ENCODE data around the gene TSPAN31.
A peak's percentile ranks its signal among the peaks of the same experiment; 100 is the strongest.
"Not testable (repeated sequence)": the region's sequence is repeated elsewhere in the genome, so short reads cannot be mapped to it uniquely, and the experiment has no call there.

Gene TSPAN31

GRCh38 chr12:57769594-57769993 is 24.8 kb downstream of the TSPAN31 start:
- DNase-seq: no peak

GRCh38 chr12:57770734-57771133 is 25.9 kb downstream of the TSPAN31 start:
- DNase-seq: no peak

- DNase-seq: peak; percentile 93
Measured at GRCh38 chr12:57771236-57771872, 26.5 kb downstream of the TSPAN31 start.

GRCh38 chr12:57771873-57772428 is 27.1 kb downstream of the TSPAN31 start, which contains the start of gene METTL1:
METTL1 (minus strand) TSS chr12:57772105; CDS start chr12:57772083, 22 bp downstream.
- peak; percentile 98 for DNase-seq

- DNase-seq: peak; percentile 60
Measured at GRCh38 chr12:57772429-57773322, 27.8 kb downstream of the TSPAN31 start, which contains the start of gene EEF1AKMT3. EEF1AKMT3 (plus strand) TSS chr12:57772614; CDS start chr12:57772725, 111 bp downstream.

DNA sequence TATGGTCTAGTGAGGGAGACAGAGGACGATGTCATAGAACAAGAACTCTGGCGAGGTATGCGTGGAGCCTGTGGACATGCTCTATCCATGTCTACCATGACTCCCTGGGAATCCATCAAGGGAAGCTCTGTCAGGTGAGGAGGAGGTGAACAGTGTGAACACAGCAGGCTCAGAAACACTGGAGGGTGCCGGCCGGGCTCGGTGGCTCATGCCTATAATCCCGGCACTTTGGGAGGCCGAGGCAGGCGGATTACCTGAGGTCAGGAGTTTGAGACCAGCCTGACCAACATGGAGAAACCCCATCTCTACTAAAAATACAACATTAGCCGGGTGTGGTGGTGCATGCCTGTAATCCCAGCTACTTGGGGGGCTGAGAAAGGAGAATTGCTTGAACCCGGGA is 29.8 kb downstream of the TSPAN31 start:
- DNase-seq: not testable (repeated sequence)

DNA sequence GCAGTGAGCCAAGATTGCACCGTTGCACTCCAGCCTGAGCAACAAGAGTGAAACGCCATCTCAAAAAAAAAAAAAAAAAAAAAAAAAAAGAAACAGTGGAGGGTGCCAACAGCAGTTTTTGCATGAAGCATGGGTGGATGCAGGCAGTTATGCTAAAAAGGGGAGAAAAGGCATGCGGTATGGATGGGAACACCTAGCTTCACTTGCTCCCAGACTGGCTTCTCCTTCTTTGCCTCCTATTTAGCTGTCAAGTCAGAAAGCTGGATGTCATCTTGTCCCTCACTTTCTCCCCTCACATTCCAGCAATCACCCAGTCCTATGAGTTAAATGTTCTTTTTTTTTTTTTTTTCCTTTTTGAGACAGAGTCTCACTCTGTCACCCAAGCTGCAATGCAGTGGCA is 30.2 kb downstream of the TSPAN31 start:
- DNase-seq: no peak

GRCh38 chr12:57775563-57776246 is 30.9 kb downstream of the TSPAN31 start:
- no peak for DNase-seq

DNA sequence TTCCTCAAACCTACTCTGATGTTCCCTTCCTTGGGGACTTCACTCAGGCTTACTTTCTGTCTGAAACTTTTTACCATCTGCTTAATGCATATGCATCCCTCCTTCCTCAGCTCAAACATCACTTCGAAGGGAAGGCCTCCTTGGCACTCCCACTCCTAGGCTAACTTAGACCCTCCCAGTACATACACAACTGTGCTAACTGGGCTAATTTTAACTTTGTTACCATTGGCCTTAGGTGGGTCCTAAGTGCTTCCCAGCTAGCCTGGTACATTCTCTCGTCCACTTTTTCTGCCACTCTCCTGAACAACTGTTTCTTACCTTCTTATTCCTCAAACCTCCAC is 31.4 kb downstream of the TSPAN31 start:
- DNase-seq: no peak

- DNase-seq: no peak
Measured at GRCh38 chr12:57777367-57777766, 32.5 kb downstream of the TSPAN31 start.

GRCh38 chr12:57777911-57778310 is 33.1 kb downstream of the TSPAN31 start:
- no peak for DNase-seq

DNA sequence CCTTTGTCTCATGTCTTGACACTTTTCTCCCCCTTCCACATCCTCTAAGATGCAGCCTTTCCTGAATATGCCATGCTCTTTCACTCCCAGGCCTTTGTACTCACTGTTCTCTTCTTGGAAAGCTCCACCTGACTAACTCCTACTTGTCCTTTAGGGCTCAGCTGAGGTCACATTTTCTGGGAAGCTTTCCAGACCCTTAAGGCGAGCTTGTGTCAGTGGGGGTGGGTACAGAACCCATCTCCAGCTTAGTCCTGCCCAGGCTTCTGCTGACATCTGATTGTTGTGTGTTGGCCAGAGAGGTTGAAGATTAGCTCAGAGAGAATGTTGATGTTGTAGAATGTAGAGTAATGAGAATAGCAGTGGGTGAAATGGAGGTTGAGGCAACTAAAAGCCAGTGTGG is 34.9 kb downstream of the TSPAN31 start:
- DNase-seq: no peak

GRCh38 chr12:57780284-57780897 is 35.6 kb downstream of the TSPAN31 start:
- DNase-seq: no peak

GRCh38 chr12:57781244-57781643 is 36.4 kb downstream of the TSPAN31 start:
- DNase-seq: no peak

- no peak for DNase-seq
Measured at GRCh38 chr12:57781801-57782200, 37.0 kb downstream of the TSPAN31 start.

GRCh38 chr12:57782243-57782607 is 37.4 kb downstream of the TSPAN31 start:
- DNase-seq: no peak

- peak; percentile 94 for DNase-seq
Measured at GRCh38 chr12:57782608-57783465, 38.0 kb downstream of the TSPAN31 start, which contains the start of gene TSFM. TSFM (plus strand) TSS chr12:57782787; CDS start chr12:57782802, 15 bp downstream.

GRCh38 chr12:57783466-57783801 is 38.6 kb downstream of the TSPAN31 start:
- DNase-seq: no peak

DNA sequence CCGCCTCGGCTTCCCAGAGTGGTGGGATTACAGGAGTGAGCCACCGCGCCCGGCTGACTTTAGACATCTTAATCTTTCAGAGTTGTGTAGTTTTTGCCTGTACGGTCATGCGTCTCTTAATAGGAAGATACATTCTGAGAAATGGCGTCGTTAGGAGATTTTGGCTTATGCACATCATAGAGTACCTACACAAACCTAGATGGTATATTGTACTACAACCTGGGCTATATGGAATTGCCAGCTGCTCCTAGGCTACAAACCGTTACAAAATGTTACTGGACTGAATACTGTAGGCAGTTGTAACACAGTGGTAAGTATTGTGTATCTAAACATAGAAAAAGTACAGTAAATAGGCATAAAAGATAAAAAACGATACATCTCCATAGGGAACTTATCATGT is 39.0 kb downstream of the TSPAN31 start:
- no peak for DNase-seq

DNA sequence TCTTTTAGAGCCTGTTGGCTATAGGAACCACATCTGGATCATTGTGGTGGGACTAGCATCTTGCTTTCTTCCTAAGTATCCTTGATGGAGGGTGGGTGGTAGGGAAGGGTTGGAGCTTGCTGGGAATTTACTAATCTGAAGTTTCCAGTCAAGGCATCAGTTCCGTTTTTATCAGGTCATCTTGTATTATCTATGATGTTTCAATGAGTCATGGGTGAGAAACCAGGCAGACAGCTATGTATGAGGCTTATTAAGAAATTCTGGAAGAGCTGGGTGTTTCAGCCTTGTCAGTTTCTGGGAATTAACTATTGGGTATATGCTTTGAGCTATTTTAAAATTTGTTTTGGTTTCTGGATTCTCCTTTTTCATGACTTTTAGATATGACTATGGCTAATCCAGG is 49.1 kb downstream of the TSPAN31 start:
- DNase-seq: peak; percentile 72

DNA sequence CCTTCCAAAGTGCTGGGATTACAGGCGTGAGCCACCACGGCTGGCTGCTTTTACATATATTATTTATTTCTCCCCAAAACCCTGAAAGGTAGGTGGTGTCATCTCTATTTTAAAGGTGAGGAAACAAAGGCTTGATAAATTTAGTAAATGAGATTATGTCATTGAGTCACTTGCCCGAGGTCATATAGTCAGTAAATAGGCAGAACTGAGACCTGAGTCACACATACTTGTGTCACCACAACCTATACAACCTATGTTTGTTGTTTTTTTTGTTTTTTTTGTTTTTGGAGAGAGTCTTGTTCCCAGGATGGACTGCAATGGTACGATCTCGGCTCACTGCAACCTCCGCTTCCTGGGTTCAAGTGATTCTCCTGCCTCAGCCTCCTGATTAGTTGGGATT is 50.5 kb downstream of the TSPAN31 start:
- no peak for DNase-seq

DNA sequence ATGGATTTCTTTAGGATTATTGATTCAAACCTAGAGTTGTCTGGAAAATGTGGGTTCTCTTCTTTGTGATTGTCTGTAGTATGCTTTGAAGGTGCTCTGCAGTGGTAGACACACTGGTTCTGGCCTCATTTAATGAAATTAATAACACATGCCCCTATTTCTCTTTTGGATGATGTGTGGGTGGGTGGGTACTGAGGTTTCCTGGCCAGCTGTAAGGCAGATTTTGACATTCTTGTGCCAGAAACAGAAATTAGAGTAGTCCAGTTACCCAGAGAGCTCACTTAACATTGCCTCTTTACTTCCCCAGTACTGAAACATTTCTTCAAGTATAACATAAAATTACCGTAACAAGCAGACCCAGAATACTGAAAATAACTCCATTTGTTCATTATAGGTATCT is 52.2 kb downstream of the TSPAN31 start:
- no peak for DNase-seq

Measured in fibroblast of skin of scalp (primary cell).